HEK293T (cell line): ENCODE data around the gene COQ8B.
"Not testable (repeated sequence)": the region's sequence is repeated elsewhere in the genome, so short reads cannot be mapped to it uniquely, and the experiment has no call there.

Experiments
- CTCF ChIA-PET: fragments of 350-600 bp; formaldehyde crosslinking; extraction: SDS; loops from one replicate; lab custom pipeline; 2021; ENCODE audit warnings: antibody characterized with exemption, inconsistent platforms; lab: Yijun Ruan, JAX
- POLR2A ChIA-PET: fragments of 350-600 bp; formaldehyde crosslinking; extraction: SDS; loops from one replicate; lab custom pipeline; 2020; ENCODE audit warnings: antibody characterized with exemption, inconsistent platforms; lab: Yijun Ruan, JAX
- DNase-seq: peaks from one replicate; pipeline ENCODE4 v3.0.0; 2012; ENCODE audit warnings: mixed read lengths; ENCODE audit errors: extremely low spot score
- ARNT ChIP-seq: fragments of 450-650 bp; IDR thresholded peaks from 2 replicates; pipeline ENCODE4 v1.6.1; 2017; ENCODE audit warnings: mild to moderate bottlenecking
- BHLHE40 ChIP-seq: fragments of 450-650 bp; IDR thresholded peaks from 2 replicates; pipeline ENCODE4 v1.6.1; 2016; ENCODE audit warnings: mild to moderate bottlenecking, moderate library complexity, borderline replicate concordance
- CTBP1 ChIP-seq: fragments of 450-650 bp; IDR thresholded peaks from 2 replicates; pipeline ENCODE4 v1.6.1; 2016; ENCODE audit warnings: borderline replicate concordance
- ELF4 ChIP-seq: fragments of 450-650 bp; IDR thresholded peaks from 2 replicates; pipeline ENCODE4 v1.6.1; 2017; ENCODE audit warnings: antibody characterized with exemption
- FOXA1 ChIP-seq: fragments of 450-650 bp; IDR thresholded peaks from 2 replicates; pipeline ENCODE4 v1.6.1; 2016; ENCODE audit warnings: mild to moderate bottlenecking
- FOXK2 ChIP-seq: fragments of 450-650 bp; IDR thresholded peaks from 2 replicates; pipeline ENCODE4 v1.6.1; 2016; ENCODE audit warnings: mild to moderate bottlenecking
- FOXM1 ChIP-seq: fragments of 450-650 bp; IDR thresholded peaks from 2 replicates; pipeline ENCODE4 v1.6.1; 2017; ENCODE audit warnings: mild to moderate bottlenecking, borderline replicate concordance
- HDGF ChIP-seq: fragments of 450-650 bp; IDR thresholded peaks from 2 replicates; pipeline ENCODE4 v1.6.1; 2017; ENCODE audit warnings: antibody characterized with exemption, borderline replicate concordance
- L3MBTL2 ChIP-seq: fragments of 450-650 bp; conservative IDR thresholded peaks from 2 replicates; pipeline ENCODE4 v1.6.1; 2016; ENCODE audit warnings: mild to moderate bottlenecking
- LEF1 ChIP-seq: fragments of 450-650 bp; IDR thresholded peaks from 2 replicates; pipeline ENCODE4 v1.6.1; 2017; ENCODE audit warnings: mild to moderate bottlenecking, borderline replicate concordance
- NFRKB ChIP-seq: fragments of 450-650 bp; IDR thresholded peaks from 2 replicates; pipeline ENCODE4 v1.6.1; 2016; ENCODE audit warnings: mild to moderate bottlenecking, moderate library complexity
- PKNOX1 ChIP-seq: fragments of 450-650 bp; IDR thresholded peaks from 2 replicates; pipeline ENCODE4 v1.6.1; 2016
- SP1 ChIP-seq: fragments of 450-650 bp; IDR thresholded peaks from 2 replicates; pipeline ENCODE4 v1.6.1; 2017
- SUZ12 ChIP-seq: fragments of 450-650 bp; IDR thresholded peaks from 2 replicates; pipeline ENCODE4 v1.6.1; 2016; ENCODE audit warnings: mild to moderate bottlenecking
- TARDBP ChIP-seq: fragments of 450-650 bp; IDR thresholded peaks from 2 replicates; pipeline ENCODE4 v1.6.1; 2016
- ZNF384 ChIP-seq: fragments of 450-650 bp; IDR thresholded peaks from 2 replicates; pipeline ENCODE4 v1.6.1; 2016

Gene COQ8B

GRCh38 chr19:40716482-40717324 lies at the start of gene COQ8B, which contains the start of gene ITPKC:
TSS of gene COQ8B (minus strand) at chr19:40716886. CDS start at chr19:40714632, 2,254 bp downstream.
TSS of gene ITPKC (plus strand) at chr19:40717112. CDS start at chr19:40717136, 24 bp downstream.
- TF ChIP-seq TARDBP (no peak), CTBP1 (no peak), FOXK2 (no peak), FOXM1 (0 out of 2 replicates have a peak, but pooled peaks have one; percentile 21), L3MBTL2 (no peak), HDGF (no peak)
- CTCF ChIA-PET = interaction anchor here (1.4 kb wide), 1 partner anchor 90 kb away, joined by 3 read pairs; no protein-coding TSS in a partner anchor
- POLR2A ChIA-PET = interaction anchor here (1.0 to 2.2 kb wide), 9 partner anchors 17 to 62 kb away, joined by 3 to 28 read pairs (median 4); partner anchors contain the start of genes ACTMAP and NUMBL
- DNase-seq = peak; percentile 96

- CTCF ChIA-PET, POLR2A ChIA-PET, DNase-seq: not testable (repeated sequence)
- 0 out of 2 replicates have a peak, but pooled peaks have one; percentile 20 for TF ChIP-seq ZNF384
Measured at GRCh38 chr19:40766385-40766784, 49.7 kb upstream of the COQ8B start.

GRCh38 chr19:40763963-40764362 lies 47.3 kb upstream of the COQ8B start:
- ChIA-PET POLR2A (no interaction called here), CTCF (no interaction called here)
- DNase-seq = no peak
- TF ChIP-seq NFRKB = no peak
- no peak for TF ChIP-seq SUZ12
- no peak for TF ChIP-seq SP1
- TF ChIP-seq FOXK2 = no peak
- no peak for TF ChIP-seq HDGF
- TF ChIP-seq ELF4 = no peak
- TF ChIP-seq BHLHE40 = no peak
- no peak for TF ChIP-seq CTBP1

- CTCF ChIA-PET = no interaction called here
Measured at GRCh38 chr19:40763526-40763925, 46.8 kb upstream of the COQ8B start.

GRCh38 chr19:40762754-40763470 lies 46.2 kb upstream of the COQ8B start:
- ChIA-PET POLR2A (interaction anchor here (1.1 kb wide), 1 partner anchor 13 kb away, joined by 3 read pairs; the partner anchor contains the start of gene ACTMAP), CTCF (no interaction called here)
- DNase-seq = no peak
- TF ChIP-seq ZNF384 (no peak), FOXK2 (no peak), CTBP1 (no peak), FOXM1 (no peak), TARDBP (no peak), SUZ12 (no peak), HDGF (no peak), BHLHE40 (no peak), SP1 (no peak), NFRKB (no peak), ARNT (no peak), ELF4 (no peak), PKNOX1 (no peak), L3MBTL2 (no peak), LEF1 (no peak), FOXA1 (no peak)

More at GRCh38 chr19:40763526-40763925, 46.8 kb upstream of the COQ8B start:
- POLR2A ChIA-PET = no interaction called here
- TF ChIP-seq ZNF384 = no peak
- TF ChIP-seq ARNT = no peak
- no peak for TF ChIP-seq NFRKB
- no peak for TF ChIP-seq FOXK2
- no peak for TF ChIP-seq FOXM1
- TF ChIP-seq SUZ12 = no peak
- TF ChIP-seq L3MBTL2 = no peak
- TF ChIP-seq FOXA1 = no peak
- no peak for TF ChIP-seq PKNOX1
- no peak for TF ChIP-seq TARDBP
- no peak for TF ChIP-seq ELF4
- no peak for TF ChIP-seq SP1
- no peak for TF ChIP-seq CTBP1
- TF ChIP-seq BHLHE40 = no peak
- TF ChIP-seq HDGF = no peak
- no peak for TF ChIP-seq LEF1
- DNase-seq = no peak

GRCh38 chr19:40759352-40759751 lies 42.7 kb upstream of the COQ8B start:
- CTCF ChIA-PET = no interaction called here

More at GRCh38 chr19:40759352-40759751, 42.7 kb upstream of the COQ8B start:
- TF ChIP-seq ARNT (no peak), FOXK2 (no peak), PKNOX1 (no peak), SP1 (no peak), ZNF384 (no peak), FOXM1 (no peak), LEF1 (no peak), SUZ12 (no peak), CTBP1 (no peak), NFRKB (no peak), HDGF (no peak), BHLHE40 (no peak), TARDBP (no peak)
- POLR2A ChIA-PET = no interaction called here
- no peak for DNase-seq
